Hematopoietic multipotent progenitor cell treated with erythropoietin and hydrocortisone succinate and interleukin-3 and kit ligand, for 6 days (in vitro differentiated cells): ENCODE measurements around the gene FOXO6.
A peak's percentile ranks its signal among the peaks of the same experiment; 100 is the strongest.

ENCODE experiments used
- DNase-seq: peaks from one replicate; pipeline ENCODE4 v3.0.0-alpha.2; 2015

Gene FOXO6

GRCh38 chr1:41353744-41354143 lies 7.5 kb upstream of the FOXO6 start:
- DNase-seq = no peak

GRCh38 chr1:41354956-41355355 lies 6.3 kb upstream of the FOXO6 start:
- DNase-seq = no peak

DNA sequence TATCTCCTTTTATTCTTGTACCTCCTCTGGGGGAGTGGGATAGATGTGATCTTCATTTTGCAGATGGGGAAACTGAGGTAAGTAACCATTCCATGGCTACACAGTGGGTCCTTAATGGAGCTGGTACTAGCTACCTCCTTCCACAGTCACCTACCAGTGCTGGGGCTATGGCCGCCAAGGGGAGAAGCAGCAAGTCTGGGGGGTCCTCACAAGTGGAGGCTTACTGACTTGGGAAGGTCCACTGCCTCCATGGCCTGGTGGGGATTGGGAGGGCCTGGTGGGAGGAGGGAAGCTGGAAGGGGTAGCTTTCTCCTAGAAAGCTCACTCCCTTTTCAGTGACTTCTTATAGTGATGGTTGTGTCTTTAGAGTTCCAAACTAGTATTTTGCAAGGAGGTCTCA lies 5.9 kb upstream of the FOXO6 start:
- DNase-seq = no peak

- no peak for DNase-seq
Measured at GRCh38 chr1:41355761-41356160, 5.5 kb upstream of the FOXO6 start.

- no peak for DNase-seq
Measured at GRCh38 chr1:41356752-41357151, 4.5 kb upstream of the FOXO6 start.

GRCh38 chr1:41357451-41358101 lies 3.7 kb upstream of the FOXO6 start:
- DNase-seq = peak; percentile 94

DNA sequence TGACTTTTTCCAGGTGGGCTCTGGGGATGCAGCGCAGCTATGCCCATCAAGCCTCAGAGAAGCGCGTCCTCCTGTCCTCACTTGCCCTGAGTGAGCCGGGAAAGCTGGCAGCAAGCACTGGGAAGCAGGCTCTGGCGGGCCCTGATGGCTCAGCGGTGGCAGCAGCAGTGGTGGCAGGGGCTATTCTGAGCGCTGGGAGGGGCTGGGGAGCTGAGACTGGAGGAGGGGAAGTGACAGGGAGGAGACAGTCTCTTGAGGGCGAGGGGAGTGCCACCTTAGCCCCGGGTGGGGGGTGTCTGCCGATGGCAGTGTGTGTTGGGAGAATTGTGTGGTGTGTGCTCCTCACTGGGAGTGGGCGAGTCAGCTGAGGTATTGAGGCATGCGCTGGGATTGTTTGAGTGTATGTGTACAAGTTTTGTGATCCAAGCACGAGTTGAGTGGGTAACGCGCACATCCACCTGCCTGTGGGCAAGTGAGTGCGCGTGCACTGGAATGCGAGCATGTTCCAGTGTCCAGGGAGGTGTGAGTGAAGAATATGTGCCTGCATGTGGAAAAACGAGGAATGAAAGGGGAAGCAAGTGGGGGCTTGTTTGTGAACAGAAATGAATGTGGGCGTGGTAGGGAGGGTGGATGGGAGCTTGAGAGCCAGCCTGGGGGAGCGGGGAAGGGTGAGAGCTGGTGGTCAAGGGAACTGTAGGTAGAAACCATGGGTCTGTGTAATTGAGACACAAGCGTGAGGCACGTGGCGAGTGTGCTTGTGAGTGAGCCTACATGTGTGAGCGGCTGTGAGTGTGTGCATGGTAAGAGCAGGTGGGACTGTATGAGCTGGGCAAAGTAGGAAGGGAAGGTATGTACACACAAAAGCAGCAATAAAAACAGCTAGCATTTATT lies 2.9 kb upstream of the FOXO6 start:
- DNase-seq = no peak

DNA sequence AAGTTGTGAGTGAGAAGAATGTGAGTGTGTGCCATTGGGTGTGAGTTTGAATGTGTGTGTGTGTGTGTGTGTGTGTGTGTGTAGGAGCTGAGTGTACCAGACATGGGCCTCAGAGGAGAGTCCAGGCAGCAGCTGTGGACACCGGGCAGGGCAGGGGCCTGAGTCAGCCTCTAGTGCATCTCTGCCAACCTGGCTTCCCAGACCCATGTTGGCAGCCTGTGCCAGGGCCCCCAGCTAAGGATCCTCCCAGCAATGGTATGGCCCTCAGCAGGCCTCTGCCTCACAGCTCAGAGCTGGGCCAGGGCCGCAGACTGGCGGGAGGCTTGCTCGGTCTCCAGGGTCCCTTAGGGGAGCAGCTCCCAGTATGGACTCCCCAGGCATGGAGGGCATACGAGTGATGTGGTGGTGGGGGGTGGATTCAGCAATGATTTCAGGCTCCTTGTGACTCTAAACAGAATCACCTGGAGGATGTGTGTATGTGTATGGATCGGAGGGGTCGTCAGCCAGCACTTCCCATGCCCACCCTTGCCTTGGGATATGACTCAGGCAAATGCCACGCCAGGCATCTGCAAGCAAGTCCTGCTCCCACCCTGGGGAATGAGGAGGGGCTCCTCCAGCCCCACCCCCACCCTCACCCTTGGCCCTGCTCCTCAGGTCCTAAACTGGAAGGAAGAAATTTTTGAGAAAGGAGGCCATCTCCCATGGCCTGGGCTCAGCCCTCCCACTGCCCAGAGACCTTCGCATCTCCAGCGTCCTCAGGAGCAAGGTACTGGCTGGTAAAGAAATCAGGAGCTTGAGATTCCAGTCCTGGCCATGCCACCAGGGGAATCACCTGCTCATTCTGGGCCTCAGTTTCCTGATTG lies 1.8 kb upstream of the FOXO6 start:
- no peak for DNase-seq

DNA sequence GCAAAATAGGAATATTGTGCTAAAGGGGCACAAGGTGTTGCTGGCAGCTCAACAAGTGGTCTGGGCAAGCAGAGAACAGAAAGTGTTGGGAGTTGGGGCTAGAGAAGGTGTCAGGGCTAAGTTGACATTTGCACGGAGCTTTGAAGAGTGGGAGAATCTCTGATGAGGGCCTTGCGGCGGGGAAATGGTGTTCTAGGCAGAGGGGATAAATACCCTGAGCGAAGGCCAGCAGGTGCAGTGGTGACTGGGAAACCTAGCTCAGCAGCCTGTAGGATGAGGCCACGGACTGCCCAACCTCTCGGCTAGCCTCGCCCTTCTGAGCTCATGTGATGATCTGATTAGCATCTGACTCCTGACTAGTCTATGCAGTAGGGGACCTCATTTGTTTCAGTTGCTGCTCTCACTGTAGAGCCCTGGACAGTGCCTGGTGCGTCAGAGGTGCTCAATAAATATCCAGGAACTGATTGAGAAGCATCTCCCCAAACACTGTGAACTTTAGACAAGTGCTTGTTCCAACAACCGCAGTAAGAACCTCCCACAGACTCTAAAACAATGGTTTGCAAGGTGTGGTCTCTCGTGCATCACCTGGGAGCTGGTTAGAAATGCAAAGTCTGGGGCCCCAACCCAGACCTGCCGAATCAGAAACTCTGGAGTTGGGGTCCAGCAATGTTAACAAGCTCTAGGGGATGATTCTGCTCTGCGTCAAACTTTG lies 1.0 kb upstream of the FOXO6 start:
- peak; percentile 52 for DNase-seq

GRCh38 chr1:41361495-41362356 lies 492 bp downstream of the FOXO6 start:
- no peak for DNase-seq

GRCh38 chr1:41362357-41362721 lies 1.1 kb downstream of the FOXO6 start:
- no peak for DNase-seq

DNA sequence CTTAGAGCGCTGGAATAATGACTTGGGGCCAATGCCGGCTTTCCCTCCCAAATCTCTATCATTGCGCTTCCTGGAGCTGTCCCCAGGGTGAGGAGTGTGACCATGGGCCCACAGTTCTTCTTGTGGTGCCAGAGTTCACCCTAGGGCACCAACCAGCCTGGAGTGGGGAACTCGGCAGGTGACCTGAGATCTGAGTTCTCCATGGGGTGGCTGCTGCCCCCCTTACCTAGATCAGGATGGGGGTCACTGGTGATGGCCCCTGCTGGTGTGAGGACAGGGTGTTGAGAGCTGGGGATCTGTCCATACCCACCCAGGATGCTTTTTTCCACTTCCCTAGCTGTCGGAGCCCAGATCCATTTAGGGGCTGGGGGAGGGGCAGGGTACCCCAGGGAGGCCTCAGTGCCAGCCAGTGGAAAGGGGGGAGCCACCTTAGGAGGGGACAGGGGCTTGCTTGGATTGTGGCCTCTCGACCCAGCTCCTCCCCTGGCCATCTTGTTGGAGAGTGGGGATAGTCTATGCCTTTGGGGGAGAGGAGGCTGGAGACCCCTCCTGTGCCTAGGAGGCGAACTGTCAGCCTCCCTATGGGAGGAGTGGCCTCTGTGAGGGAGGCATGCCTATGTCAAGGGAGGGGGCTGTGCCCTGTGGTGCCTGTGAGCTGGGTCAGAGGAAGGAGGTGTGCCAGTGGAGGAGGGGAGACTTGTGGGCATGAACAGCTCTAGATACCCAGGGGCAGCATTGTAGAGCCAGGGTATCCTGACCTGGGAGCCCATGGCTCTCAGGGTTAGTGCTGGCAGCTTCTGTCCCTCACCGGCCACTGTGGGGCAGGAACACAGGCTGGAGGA lies 1.7 kb downstream of the FOXO6 start:
- DNase-seq = no peak

GRCh38 chr1:41363591-41364320 lies 2.5 kb downstream of the FOXO6 start:
- DNase-seq = no peak

- DNase-seq = no peak
Measured at GRCh38 chr1:41364442-41365319, 3.4 kb downstream of the FOXO6 start.

DNA sequence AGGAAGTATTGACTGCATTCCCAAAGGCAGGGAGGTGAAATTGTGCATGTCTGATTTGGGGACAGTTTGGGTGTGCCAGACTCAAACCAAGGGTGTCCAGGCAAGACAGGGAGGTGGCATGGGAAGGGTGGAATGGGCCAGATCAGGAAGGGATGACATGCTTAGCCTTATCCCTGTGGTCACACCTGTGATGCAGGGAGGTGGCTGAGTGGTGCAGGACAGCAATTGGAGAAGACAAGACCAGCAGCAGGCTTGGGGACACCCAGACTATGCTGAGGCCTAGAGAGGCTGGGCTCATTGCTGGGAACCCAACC lies 4.0 kb downstream of the FOXO6 start:
- DNase-seq = no peak

DNA sequence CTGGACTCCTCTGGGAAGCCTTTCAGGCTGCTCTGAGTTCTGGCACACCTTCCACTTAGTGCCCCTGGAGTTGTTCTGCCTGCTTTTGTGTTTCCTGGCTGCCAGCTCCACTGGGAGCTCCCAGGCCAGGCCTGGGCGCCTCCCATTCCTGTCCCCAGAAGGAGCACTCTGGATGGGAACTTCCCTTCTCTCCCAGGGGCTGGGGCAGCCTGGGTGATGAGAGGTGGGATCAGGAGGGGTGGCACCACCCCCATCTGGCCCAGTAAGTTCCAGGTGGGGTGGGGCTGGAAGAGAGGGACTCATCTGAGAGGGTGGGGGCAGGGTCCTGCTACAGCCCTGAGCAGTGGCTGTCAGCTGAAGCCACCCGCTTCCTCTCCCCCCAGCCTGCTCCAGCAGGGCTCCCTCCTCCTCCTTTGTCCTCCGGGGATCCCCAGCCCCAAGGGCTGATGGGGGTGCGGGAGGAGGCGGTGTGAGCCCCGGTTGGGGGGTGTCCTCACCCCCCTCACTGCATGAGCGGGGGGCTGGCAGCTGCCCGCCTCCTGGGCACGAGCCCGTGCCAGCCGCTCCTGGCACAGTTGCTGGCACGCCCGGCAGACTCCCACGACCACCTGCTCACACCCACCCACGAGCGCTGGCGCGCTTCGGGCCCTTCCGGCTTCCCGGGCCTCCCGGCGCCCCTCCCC lies 4.7 kb downstream of the FOXO6 start:
- DNase-seq = no peak

- DNase-seq = peak; percentile 45
Measured at GRCh38 chr1:41366455-41367287, 5.4 kb downstream of the FOXO6 start.

- no peak for DNase-seq
Measured at GRCh38 chr1:41367288-41367642, 6.0 kb downstream of the FOXO6 start.
